Hematopoietic multipotent progenitor cell treated with erythropoietin and hydrocortisone succinate and interleukin-3 and kit ligand, for 4 days (in vitro differentiated cells): ENCODE measurements around the gene CAPN5.

Experiments used
- DNase-seq: peaks from one replicate; pipeline ENCODE4 v3.0.0-alpha.2; 2015

Gene CAPN5

GRCh38 chr11:77121876-77122575, 55.3 kb downstream of the CAPN5 start:
- DNase-seq, result no peak

GRCh38 chr11:77122576-77123212, 55.9 kb downstream of the CAPN5 start:
- no peak for DNase-seq

- no peak for DNase-seq
Measured at GRCh38 chr11:77123591-77123990, 56.8 kb downstream of the CAPN5 start.

- no peak for DNase-seq
Measured at GRCh38 chr11:77124041-77124440, 57.3 kb downstream of the CAPN5 start.

- DNase-seq, result no peak
Measured at GRCh38 chr11:77124488-77124887, 57.7 kb downstream of the CAPN5 start.

- DNase-seq, result peak; percentile 31
Measured at GRCh38 chr11:77125191-77125590, 58.4 kb downstream of the CAPN5 start.

GRCh38 chr11:77125695-77126094, 58.9 kb downstream of the CAPN5 start:
- no peak for DNase-seq

GRCh38 chr11:77126156-77126775, 59.5 kb downstream of the CAPN5 start:
- DNase-seq, result no peak

- DNase-seq, result no peak
Measured at GRCh38 chr11:77126861-77127234, 60.1 kb downstream of the CAPN5 start.

- DNase-seq, result peak; percentile 67
Measured at GRCh38 chr11:77127235-77127911, 60.6 kb downstream of the CAPN5 start.

- DNase-seq, result no peak
Measured at GRCh38 chr11:77127920-77128691, 61.3 kb downstream of the CAPN5 start, which contains the start of gene MYO7A. Gene MYO7A, plus strand, starts transcription at chr11:77128246. Its CDS starts 2,389 bp downstream, at chr11:77130635.

- no peak for DNase-seq
Measured at GRCh38 chr11:77129069-77129841, 62.5 kb downstream of the CAPN5 start.

- DNase-seq, result no peak
Measured at GRCh38 chr11:77129842-77130756, 63.3 kb downstream of the CAPN5 start.

- no peak for DNase-seq
Measured at GRCh38 chr11:77130763-77131513, 64.2 kb downstream of the CAPN5 start.

- no peak for DNase-seq
Measured at GRCh38 chr11:77131560-77131959, 64.8 kb downstream of the CAPN5 start.

- no peak for DNase-seq
Measured at GRCh38 chr11:77135069-77135468, 68.3 kb downstream of the CAPN5 start.

GRCh38 chr11:77136074-77136473, 69.3 kb downstream of the CAPN5 start:
- no peak for DNase-seq

GRCh38 chr11:77136784-77137420, 70.1 kb downstream of the CAPN5 start:
- DNase-seq, result no peak

GRCh38 chr11:77137421-77137820, 70.7 kb downstream of the CAPN5 start:
- no peak for DNase-seq
